ENCODE data around the gene TNFRSF21.

Gene TNFRSF21

GRCh38 chr6:47207261-47207660 is 102.4 kb downstream of the TNFRSF21 start:
- DNase-seq (ENCODE audit: low spot score): no peak

GRCh38 chr6:47206626-47207025 is 103.1 kb downstream of the TNFRSF21 start:
- DNase-seq (ENCODE audit: low spot score): no peak

GRCh38 chr6:47203938-47204611 is 105.6 kb downstream of the TNFRSF21 start:
- DNase-seq (ENCODE audit: low spot score): peak; percentile 63

GRCh38 chr6:47203266-47203937 is 106.3 kb downstream of the TNFRSF21 start:
- no peak for DNase-seq (ENCODE audit: low spot score)

- no peak for DNase-seq (ENCODE audit: low spot score)
Observed at GRCh38 chr6:47202644-47203205, 107.0 kb downstream of the TNFRSF21 start.

- no peak for DNase-seq (ENCODE audit: low spot score)
Observed at GRCh38 chr6:47200536-47201334, 109.0 kb downstream of the TNFRSF21 start.

GRCh38 chr6:47197682-47198640 is 111.7 kb downstream of the TNFRSF21 start:
- DNase-seq (ENCODE audit: low spot score): no peak

GRCh38 chr6:47196113-47196512 is 113.6 kb downstream of the TNFRSF21 start:
- no peak for DNase-seq (ENCODE audit: low spot score)

GRCh38 chr6:47195011-47195650 is 114.6 kb downstream of the TNFRSF21 start:
- DNase-seq (ENCODE audit: low spot score): no peak

- no peak for DNase-seq (ENCODE audit: low spot score)
Observed at GRCh38 chr6:47188588-47189021, 121.1 kb downstream of the TNFRSF21 start.

GRCh38 chr6:47187893-47188587 is 121.7 kb downstream of the TNFRSF21 start:
- DNase-seq (ENCODE audit: low spot score): no peak

- DNase-seq (ENCODE audit: low spot score): no peak
Observed at GRCh38 chr6:47187113-47187512, 122.6 kb downstream of the TNFRSF21 start.

GRCh38 chr6:47182291-47182957 is 127.3 kb downstream of the TNFRSF21 start:
- no peak for DNase-seq (ENCODE audit: low spot score)

- no peak for DNase-seq (ENCODE audit: low spot score)
Observed at GRCh38 chr6:47181681-47182080, 128.0 kb downstream of the TNFRSF21 start.

Measured in cerebellar cortex (tissue), 1 donor.